Measurements from ENCODE around the gene MYBBP1A. TPM values are rescaled to one million over a fixed set of nuclear protein-coding genes. Genes with fewer than 3 reads are reported as not detected.

The MYBBP1A gene
- total and polyA plus RNA-seq, 9 of the 15 experiments (the other 6 are each of a cell fraction or from before 2014, with no cell fraction given) = 2.0 to 114 (median 47.2) TPM

DNA sequence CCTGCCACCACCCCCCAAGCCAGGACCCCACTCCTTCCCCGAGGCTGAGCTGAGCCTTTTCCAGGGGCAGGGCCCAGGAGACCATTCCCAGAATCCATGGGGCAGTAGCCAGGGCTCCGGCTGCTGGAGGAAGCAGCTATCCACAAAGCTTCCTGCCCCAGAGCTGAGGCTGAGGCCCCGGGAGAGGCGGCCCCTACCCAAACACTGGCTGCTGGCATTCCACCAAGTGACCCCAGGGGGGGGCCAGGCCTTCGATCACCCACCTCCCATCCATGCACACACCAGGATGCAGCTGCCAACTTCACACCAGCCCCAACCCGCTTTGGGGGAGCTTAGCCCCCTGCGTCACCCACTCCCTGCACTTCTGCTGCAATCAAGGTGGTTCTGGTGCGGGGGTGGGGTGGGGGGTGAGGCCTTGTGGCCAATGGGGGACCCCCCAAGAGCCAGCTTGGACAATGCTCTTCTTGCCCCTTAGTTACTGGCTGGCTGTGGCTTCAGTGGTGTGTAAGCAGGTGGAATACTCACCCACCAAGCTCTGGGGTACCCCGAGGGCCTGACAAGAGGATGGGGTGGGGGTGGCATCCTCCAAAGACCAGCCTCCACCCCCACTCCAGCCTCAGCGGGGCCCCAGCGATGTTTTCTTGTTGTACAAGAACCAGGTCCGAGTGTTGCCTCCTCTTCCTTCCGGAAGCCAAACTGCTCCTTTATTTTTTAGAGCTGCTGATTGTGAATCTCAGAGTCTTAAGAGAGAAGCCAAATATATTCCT lies 16.8 kb downstream of the MYBBP1A start (continued):
- TF ChIP-seq EP400 (IDR thresholded peaks at IDR 0.05) = no peak

DNA sequence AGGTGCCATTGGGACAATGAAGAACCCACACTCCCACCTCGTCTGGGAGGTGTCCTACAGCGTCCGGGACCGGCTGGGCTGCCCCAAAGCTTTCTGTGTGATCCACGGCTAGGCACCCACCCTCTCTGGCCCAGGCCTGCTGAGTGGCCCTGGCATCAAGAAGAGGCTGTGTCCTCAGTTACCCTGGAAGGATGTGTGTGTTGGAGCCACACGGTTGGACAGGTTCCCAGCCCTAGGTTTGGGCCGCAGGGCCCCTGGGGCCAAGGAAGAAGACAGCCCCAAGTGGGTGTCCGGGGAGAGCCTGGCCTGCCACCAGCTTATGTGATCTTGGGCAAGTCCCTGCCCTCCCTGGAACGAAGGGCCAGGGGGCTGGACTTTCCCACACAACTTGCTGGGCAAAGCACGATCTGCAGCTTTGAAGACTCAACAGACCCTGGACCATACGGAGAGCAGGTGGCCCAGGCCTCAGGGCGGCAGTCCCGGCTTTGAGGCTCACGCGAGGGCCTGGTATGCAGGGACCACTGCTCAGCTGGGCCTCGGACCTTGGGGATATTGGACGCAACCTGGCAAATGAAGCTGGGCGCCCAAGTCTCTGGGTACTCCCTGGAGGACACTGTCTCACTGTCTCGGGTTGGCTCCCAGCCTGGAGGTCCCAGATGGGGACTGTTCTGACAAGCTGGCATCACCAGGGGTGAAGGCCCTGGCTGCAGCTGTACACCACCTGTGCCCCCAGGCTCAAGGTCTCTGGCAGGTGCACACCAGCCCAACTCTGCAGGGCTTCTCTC lies 17.5 kb downstream of the MYBBP1A start:
- Histone ChIP-seq H3K4me1 (replicated peaks in 1 of 2; ENCODE audit: control insufficient read depth in 2 of 2, insufficient read depth in 2 of 2, low read length in 2 of 2) (peaks cover 0 to 80% of the 10 kb centered on the region in 2 experiments; a peak in 3 of 5 replicates), H3K4me2 (ENCODE audit: insufficient read depth, low read length) (no peak overlapping the region), H3K4me3 (no peak overlapping the region), H3K9me1 (ENCODE audit: control insufficient read depth, insufficient read depth, low read length) (no peaks in the 10 kb centered on the region), H3K36me3 (ENCODE audit: control insufficient read depth, insufficient read depth, low read length) (peaks cover 55% of the 10 kb centered on the region; the same call in 2 of the 3 replicates), H3K27me3 (ENCODE audit: control insufficient read depth in 2 of 2, insufficient read depth in 2 of 2, low read length in 2 of 2) (peaks cover 0 to 8% of the 10 kb centered on the region in 2 experiments; a peak in 2 of 5 replicates), H3K9me3 (replicated peaks; ENCODE audit: control insufficient read depth, insufficient read depth, low read depth, low read length) (no peaks in the 10 kb centered on the region), H3K9ac (ENCODE audit: insufficient read depth in 1 of 2, low read depth in 2 of 2, low read length in 2 of 2) (peak overlapping the region in 1 of 2 experiments; percentile 36; a peak in 1 of 4 replicates), H4K20me1 (replicated peaks; ENCODE audit: control insufficient read depth, insufficient read depth, low read length) (peaks cover 4% of the 10 kb centered on the region; the same call in 1 of the 2 replicates), H3K79me2 (ENCODE audit: control insufficient read depth, insufficient read depth, low read length) (no peaks in the 10 kb centered on the region), H2AFZ (ENCODE audit: low read depth, low read length) (no peak overlapping the region), H3K27ac (ENCODE audit: extremely low read depth, low read depth, low read length) (no peak overlapping the region)
- BruUV-seq (replicated peaks) = no TSS peak
- no peak for FAIRE-seq
- in situ Hi-C loops (cut with MboI) = no loop called here
- DNase-seq (ENCODE audit: extremely low read depth in 1 of 4, low spot score in 3 of 4) = no peak
- whole genome bisulfite sequencing (ENCODE audit: insufficient coverage, low coverage, missing lambda C conversion rate) = 89% methylated on average over 5 of the region's 19 CpGs
- no peak for ATAC-seq
- no peak for TF ChIP-seq ZNF184 (CRISPR knock-in tag; IDR thresholded peaks at IDR 0.05)
- peak; percentile 47; the same call in 1 of the 2 replicates for TF ChIP-seq POLR2G (IDR thresholded peaks at IDR 0.05; ENCODE audit: low read depth, low read length)
- TF ChIP-seq KHSRP (IDR thresholded peaks at IDR 0.05) = no peak
- TF ChIP-seq RBFOX2 (IDR thresholded peaks at IDR 0.05; ENCODE audit: low read depth, low read length) = peak; percentile 56
- TF ChIP-seq, protein P1, sequence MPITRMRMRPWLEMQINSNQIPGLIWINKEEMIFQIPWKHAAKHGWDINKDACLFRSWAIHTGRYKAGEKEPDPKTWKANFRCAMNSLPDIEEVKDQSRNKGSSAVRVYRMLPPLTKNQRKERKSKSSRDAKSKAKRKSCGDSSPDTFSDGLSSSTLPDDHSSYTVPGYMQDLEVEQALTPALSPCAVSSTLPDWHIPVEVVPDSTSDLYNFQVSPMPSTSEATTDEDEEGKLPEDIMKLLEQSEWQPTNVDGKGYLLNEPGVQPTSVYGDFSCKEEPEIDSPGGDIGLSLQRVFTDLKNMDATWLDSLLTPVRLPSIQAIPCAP (CRISPR knock-in tag; IDR thresholded peaks at IDR 0.05; ENCODE audit: borderline replicate concordance) = no peak
- TF ChIP-seq ZNF436 (CRISPR knock-in tag; IDR thresholded peaks at IDR 0.05) = no peak
- TF ChIP-seq, protein P2, sequence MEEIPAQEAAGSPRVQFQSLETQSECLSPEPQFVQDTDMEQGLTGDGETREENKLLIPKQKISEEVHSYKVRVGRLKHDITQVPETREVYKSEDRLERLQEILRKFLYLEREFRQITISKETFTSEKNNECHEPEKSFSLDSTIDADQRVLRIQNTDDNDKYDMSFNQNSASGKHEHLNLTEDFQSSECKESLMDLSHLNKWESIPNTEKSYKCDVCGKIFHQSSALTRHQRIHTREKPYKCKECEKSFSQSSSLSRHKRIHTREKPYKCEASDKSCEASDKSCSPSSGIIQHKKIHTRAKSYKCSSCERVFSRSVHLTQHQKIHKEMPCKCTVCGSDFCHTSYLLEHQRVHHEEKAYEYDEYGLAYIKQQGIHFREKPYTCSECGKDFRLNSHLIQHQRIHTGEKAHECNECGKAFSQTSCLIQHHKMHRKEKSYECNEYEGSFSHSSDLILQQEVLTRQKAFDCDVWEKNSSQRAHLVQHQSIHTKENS (CRISPR knock-in tag; IDR thresholded peaks at IDR 0.05) = no peak
- no peak for TF ChIP-seq TFAM (CRISPR knock-in tag; conservative IDR thresholded peaks at IDR 0.05)
- CTCF ChIA-PET (ENCODE audit: low intra/inter-chr PET ratio) = no interaction called here
- intact Hi-C loops (cut with micrococcal nuclease) = no loop called here
- POLR2A ChIA-PET = interaction anchor here (0.6 to 1.3 kb wide), 3 partner anchors 9 to 57 kb away, joined by 3 to 5 read pairs (median 3); partner anchors contain the start of gene MYBBP1A

All from K562 (cell line).